OCI-LY3 (cell line): ENCODE measurements around the gene RNF144B.

Experiments used
- EZH2phosphoT487 ChIP-seq: fragments of 200-600 bp; shearing (Covaris generic); IDR thresholded peaks from 2 replicates; pipeline ENCODE4 v1.6.1; 2018; ENCODE audit warnings: antibody characterized with exemption, mixed run types, low read depth
- TF ChIP-seq, protein P1 (sequence below): fragments of 200-600, 300-600 bp; sonication (generic); IDR thresholded peaks from 2 replicates; pipeline ENCODE4 v1.5.1; 2014; ENCODE audit warnings: antibody characterized with exemption, low read length, low read depth

DNA sequence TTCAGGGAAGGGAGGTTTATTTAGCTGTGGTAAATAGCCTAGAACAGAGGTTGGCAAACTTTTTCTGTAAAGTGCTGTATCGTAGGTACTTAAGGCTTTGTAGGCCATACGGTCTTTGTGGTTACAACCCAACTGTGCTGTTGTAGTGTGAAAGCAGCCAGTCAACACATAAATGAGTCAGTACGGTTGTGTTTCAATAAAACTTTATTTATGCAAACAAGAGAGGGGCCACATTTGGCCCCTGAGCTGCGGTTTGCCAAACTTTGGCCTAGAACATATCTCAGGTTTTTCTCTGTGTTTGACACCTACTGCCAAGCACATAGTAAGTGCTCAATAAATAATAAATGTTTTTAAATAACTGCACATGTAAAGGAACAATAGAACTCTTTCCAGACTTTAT is 102.2 kb downstream of the RNF144B start:
- TF ChIP-seq, protein P1, sequence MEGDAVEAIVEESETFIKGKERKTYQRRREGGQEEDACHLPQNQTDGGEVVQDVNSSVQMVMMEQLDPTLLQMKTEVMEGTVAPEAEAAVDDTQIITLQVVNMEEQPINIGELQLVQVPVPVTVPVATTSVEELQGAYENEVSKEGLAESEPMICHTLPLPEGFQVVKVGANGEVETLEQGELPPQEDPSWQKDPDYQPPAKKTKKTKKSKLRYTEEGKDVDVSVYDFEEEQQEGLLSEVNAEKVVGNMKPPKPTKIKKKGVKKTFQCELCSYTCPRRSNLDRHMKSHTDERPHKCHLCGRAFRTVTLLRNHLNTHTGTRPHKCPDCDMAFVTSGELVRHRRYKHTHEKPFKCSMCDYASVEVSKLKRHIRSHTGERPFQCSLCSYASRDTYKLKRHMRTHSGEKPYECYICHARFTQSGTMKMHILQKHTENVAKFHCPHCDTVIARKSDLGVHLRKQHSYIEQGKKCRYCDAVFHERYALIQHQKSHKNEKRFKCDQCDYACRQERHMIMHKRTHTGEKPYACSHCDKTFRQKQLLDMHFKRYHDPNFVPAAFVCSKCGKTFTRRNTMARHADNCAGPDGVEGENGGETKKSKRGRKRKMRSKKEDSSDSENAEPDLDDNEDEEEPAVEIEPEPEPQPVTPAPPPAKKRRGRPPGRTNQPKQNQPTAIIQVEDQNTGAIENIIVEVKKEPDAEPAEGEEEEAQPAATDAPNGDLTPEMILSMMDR, result no peak
- TF ChIP-seq EZH2phosphoT487, result no peak
